Upper lobe of right lung (tissue), 1 donor: ENCODE data around the gene GLIPR1L1. TPM values are rescaled to one million over a fixed set of nuclear protein-coding genes. Genes with fewer than 3 reads are reported as not detected.

ENCODE experiments used
- ATAC-seq: fragments of 200-7000 bp; cut with Tn5 transposase; one replicate; pipeline ENCODE4 v1.9.1; 2020; ENCODE audit warnings: mild to moderate bottlenecking, moderate library complexity
- DNase-seq: peaks from one replicate; pipeline ENCODE4 v3.0.0-alpha.2; 2020
- H3K27ac ChIP-seq: fragments of 200-600 bp; one replicate; pipeline ENCODE4 v1.8.0; 2022
- H3K27me3 ChIP-seq: fragments of 200-600 bp; one replicate; pipeline ENCODE4 v1.8.0; 2022; ENCODE audit warnings: mild to moderate bottlenecking
- H3K36me3 ChIP-seq: fragments of 200-600 bp; one replicate; pipeline ENCODE4 v1.8.0; 2022
- H3K4me1 ChIP-seq: fragments of 200-600 bp; one replicate; pipeline ENCODE4 v1.8.0; 2022
- H3K4me3 ChIP-seq: fragments of 200-600 bp; one replicate; pipeline ENCODE4 v1.8.0; 2022; ENCODE audit warnings: mild to moderate bottlenecking
- H3K9me3 ChIP-seq: fragments of 200-600 bp; one replicate; pipeline ENCODE4 v1.8.0; 2022
- CTCF ChIP-seq: fragments of 200-600 bp; IDR thresholded peaks from one replicate; pipeline ENCODE4 v1.8.0; 2022; ENCODE audit warnings: antibody characterized with exemption
- intact Hi-C: fragments of 100-400 bp; cut with DNase I; formaldehyde crosslinking; loops from one replicate; pipeline ENCODE4 v1.11.0; 2022
- total RNA-seq: library from RNA; stranded (reverse); fragmentation: NEBNext Ultra II Directional; extraction: Animal tissue kit (Norgen Biotek cat#: 25700); gene quantifications from one replicate; pipeline ENCODE4 v1.2.1, GENCODE V29; 2021
- donor health status: DM: no; HTN: yes; CAD: no; lungs with severe emphysema.

The GLIPR1L1 gene
- total RNA-seq, 1 donor from 2014 or later: not detected

GRCh38 chr12:75311369-75311768, 23.1 kb upstream of the GLIPR1L1 start:
- H3K4me3 ChIP-seq: no peak overlapping the region
- no peaks in the 10 kb centered on the region for H3K4me1 ChIP-seq
- no peak for DNase-seq
- H3K27me3 ChIP-seq: no peaks in the 10 kb centered on the region
- TF ChIP-seq CTCF: no peak
- no peaks in the 10 kb centered on the region for H3K9me3 ChIP-seq
- H3K36me3 ChIP-seq: no peaks in the 10 kb centered on the region
- no peak overlapping the region for H3K27ac ChIP-seq
- intact Hi-C loops: no loop called here
- no peak for ATAC-seq

- intact Hi-C loops: no loop called here
- TF ChIP-seq CTCF: no peak
- DNase-seq: no peak
These were observed 19.0 kb upstream of the GLIPR1L1 start for GRCh38 chr12:75315518-75315917.

DNA sequence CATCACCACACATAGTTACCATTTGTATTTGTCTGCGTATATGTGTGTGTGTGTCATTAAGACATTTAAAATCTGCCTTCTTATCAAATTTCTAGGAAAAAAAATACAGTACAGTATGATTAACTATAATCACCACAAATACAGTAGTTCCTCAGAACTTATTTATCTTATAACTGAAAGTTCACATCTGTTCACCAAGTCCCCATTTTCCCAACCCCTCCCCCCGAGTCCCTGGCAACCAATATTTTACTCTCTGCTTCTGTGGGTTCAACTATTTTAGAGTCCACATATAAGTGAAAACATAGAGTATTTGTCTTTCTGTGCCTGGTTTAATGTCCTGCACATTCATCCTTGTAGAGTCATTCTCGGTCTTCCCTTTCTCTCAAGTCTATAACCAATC, 16.7 kb upstream of the GLIPR1L1 start:
- Histone ChIP-seq H3K27ac (no peak overlapping the region), H3K4me3 (no peak overlapping the region), H3K4me1 (no peaks in the 10 kb centered on the region), H3K27me3 (no peaks in the 10 kb centered on the region), H3K36me3 (no peaks in the 10 kb centered on the region), H3K9me3 (no peaks in the 10 kb centered on the region)
- intact Hi-C loops: no loop called here
- no peak for TF ChIP-seq CTCF
- DNase-seq: no peak
- ATAC-seq: no peak

More at GRCh38 chr12:75315518-75315917, 19.0 kb upstream of the GLIPR1L1 start:
- Histone ChIP-seq H3K27me3 (no peaks in the 10 kb centered on the region), H3K9me3 (no peaks in the 10 kb centered on the region), H3K27ac (no peak overlapping the region), H3K36me3 (no peaks in the 10 kb centered on the region), H3K4me3 (no peak overlapping the region), H3K4me1 (no peaks in the 10 kb centered on the region)
- ATAC-seq: no peak

DNA sequence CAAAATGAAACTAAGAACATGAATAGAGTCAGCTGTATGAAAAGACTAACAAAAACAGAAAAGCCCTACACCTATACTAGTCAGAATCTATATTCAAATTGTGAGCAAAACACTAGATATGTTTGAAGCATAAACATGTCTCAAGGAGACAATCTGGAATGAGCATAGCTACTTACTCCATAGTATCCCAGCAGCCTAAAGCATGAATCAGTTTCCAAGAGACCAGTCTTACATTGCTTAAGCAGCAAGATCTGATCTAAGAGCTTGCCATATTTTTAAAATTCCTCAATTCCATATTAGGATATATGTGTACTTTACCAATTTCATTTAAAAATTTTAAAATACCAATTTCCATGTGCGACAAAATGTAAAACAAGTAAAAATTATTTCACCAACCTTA, 12.0 kb upstream of the GLIPR1L1 start:
- no peaks in the 10 kb centered on the region for H3K27me3 ChIP-seq
- H3K4me3 ChIP-seq: no peak overlapping the region
- H3K4me1 ChIP-seq: no peaks in the 10 kb centered on the region
- no peak overlapping the region for H3K27ac ChIP-seq
- no peaks in the 10 kb centered on the region for H3K9me3 ChIP-seq
- TF ChIP-seq CTCF: no peak
- ATAC-seq: no peak
- intact Hi-C loops: no loop called here
- no peaks in the 10 kb centered on the region for H3K36me3 ChIP-seq
- DNase-seq: no peak

DNA sequence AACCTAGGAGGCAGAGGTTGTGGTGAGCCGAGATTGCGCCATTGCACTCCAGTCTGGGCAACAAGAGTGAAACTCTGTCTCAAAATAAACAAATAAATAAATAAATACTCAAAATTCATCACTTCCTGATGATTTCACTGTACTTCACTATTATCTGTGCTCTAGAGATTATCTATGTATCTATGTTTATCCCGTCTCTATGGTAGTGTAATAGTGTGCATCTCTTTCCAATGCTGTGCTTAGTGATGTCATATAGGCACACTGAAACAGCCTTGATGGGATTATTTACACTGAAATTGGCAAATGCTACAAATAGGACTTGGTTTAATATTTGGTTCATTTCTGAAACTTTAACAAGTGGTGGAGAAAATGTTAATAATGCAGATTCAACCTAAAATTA, 10.8 kb upstream of the GLIPR1L1 start:
- Histone ChIP-seq H3K9me3 (no peaks in the 10 kb centered on the region), H3K27me3 (no peaks in the 10 kb centered on the region), H3K27ac (no peak overlapping the region), H3K4me1 (no peaks in the 10 kb centered on the region), H3K36me3 (no peaks in the 10 kb centered on the region), H3K4me3 (no peak overlapping the region)
- no peak for DNase-seq
- intact Hi-C loops: no loop called here
- ATAC-seq: no peak
- no peak for TF ChIP-seq CTCF

DNA sequence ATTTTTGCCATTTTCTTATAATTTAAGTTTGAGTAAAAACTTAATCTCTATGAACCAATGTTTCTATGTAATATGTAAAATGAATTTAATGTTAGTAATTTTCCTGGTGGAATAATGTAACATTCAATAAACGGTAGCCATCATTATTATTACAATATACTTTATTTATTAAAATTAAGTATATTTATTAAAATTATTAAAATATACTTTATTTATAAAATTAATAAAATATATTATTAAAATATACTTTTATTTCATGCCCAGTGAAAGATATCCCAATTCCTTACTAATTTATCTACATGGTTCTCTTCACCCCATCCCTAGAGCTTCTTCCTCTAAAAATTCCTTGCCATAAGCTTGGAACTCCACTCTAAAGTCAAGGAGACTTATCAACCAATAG, 6.8 kb upstream of the GLIPR1L1 start:
- TF ChIP-seq CTCF: no peak
- no peaks in the 10 kb centered on the region for H3K9me3 ChIP-seq
- peaks cover 9% of the 10 kb centered on the region for H3K4me1 ChIP-seq
- DNase-seq (no peak), ATAC-seq (no peak)
- H3K27ac ChIP-seq: no peak overlapping the region
- no peak overlapping the region for H3K4me3 ChIP-seq
- no peaks in the 10 kb centered on the region for H3K27me3 ChIP-seq
- intact Hi-C loops: no loop called here
- no peaks in the 10 kb centered on the region for H3K36me3 ChIP-seq
